H1 (cell line): ENCODE measurements around the gene PPAN.

Source experiments
- EZH2 ChIP-seq: fragments of 200-600 bp; sonication (generic); IDR thresholded peaks from 2 replicates; pipeline ENCODE4 v1.7.1; 2012; ENCODE audit warnings: low read depth, mild to moderate bottlenecking, moderate library complexity, low read length, inconsistent platforms; ENCODE audit not compliant: severe bottlenecking
- RNF2 ChIP-seq: fragments of 200-900, 300-1000 bp; sonication (generic); IDR thresholded peaks from 2 replicates; pipeline ENCODE4 v1.7.1; 2016; ENCODE audit warnings: borderline replicate concordance, low read depth, mild to moderate bottlenecking, antibody characterized with exemption, low read length; ENCODE audit not compliant: poor library complexity, severe bottlenecking; ENCODE audit errors: missing control alignments

- TF ChIP-seq RNF2 (no peak), EZH2 (no peak)
Measured at GRCh38 chr19:10151521-10151920, 45.4 kb downstream of the PPAN start.
